Astrocyte (in vitro differentiated cells and primary cell): Measurements from ENCODE around the gene ANKS3.

Experiments
- EZH2 ChIP-seq: IDR thresholded peaks from 2 replicates; pipeline ENCODE4 v1.6.1; 2012; ENCODE audit warnings: mild to moderate bottlenecking, low read length, inconsistent platforms; ENCODE audit not compliant: insufficient read depth
- TF ChIP-seq, protein P1 (sequence below): IDR thresholded peaks from 2 replicates; pipeline ENCODE4 v1.5.1; 2011; ENCODE audit warnings: low read depth, mild to moderate bottlenecking, inconsistent platforms, low read length, moderate library complexity; ENCODE audit not compliant: insufficient read depth

DNA sequence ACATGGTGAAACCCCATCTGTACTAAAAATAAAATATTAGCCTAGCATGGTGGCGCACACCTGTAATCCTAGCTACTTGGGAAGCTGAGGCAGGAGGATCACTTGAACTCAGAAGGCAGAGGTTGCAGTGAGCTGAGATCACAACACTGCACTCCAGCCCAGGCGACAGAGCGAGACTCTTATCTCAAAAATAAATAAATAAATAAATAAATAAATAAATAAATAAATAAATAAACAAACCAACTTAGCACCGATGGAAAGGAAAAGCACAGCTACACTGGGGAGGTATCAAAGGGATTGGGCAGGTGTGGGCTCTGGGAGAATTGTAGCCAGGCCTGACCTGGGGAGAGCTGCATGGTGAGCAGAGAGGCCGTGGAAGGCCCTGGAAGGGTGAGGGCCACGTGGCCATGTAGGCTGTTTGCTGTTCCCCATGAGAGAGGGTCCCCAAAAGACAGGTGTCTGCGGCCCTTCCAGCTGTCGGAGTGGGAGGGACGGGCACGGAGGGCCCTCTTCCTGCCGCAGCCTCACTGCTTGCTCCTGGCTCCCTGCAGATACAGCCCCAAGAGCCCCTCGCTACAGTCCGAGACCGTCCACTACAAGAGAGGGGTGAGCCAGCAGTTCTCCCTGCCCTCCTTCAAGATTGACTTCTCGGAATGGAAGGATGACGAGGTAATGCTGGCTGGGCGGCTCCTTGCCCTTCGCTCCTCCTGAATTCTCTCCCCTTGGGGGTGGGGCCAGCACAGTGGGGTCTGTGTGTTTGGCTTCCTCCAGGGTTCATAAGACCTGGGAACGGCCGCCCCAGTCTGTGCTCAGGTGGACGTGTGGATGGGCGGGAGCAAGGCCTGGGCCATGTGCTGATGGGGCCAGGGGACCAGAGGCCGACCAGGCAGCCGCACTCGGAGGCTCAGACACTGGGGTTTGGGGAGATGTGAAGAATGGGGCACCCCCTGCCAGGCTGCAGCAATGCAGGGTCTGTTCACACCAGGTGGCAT, 77.1 kb downstream of the ANKS3 start:
- TF ChIP-seq, protein P1, sequence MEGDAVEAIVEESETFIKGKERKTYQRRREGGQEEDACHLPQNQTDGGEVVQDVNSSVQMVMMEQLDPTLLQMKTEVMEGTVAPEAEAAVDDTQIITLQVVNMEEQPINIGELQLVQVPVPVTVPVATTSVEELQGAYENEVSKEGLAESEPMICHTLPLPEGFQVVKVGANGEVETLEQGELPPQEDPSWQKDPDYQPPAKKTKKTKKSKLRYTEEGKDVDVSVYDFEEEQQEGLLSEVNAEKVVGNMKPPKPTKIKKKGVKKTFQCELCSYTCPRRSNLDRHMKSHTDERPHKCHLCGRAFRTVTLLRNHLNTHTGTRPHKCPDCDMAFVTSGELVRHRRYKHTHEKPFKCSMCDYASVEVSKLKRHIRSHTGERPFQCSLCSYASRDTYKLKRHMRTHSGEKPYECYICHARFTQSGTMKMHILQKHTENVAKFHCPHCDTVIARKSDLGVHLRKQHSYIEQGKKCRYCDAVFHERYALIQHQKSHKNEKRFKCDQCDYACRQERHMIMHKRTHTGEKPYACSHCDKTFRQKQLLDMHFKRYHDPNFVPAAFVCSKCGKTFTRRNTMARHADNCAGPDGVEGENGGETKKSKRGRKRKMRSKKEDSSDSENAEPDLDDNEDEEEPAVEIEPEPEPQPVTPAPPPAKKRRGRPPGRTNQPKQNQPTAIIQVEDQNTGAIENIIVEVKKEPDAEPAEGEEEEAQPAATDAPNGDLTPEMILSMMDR: no peak
- no peak for TF ChIP-seq EZH2
